PC-9 (cell line): ENCODE data around the gene SLC25A41. TPM values are rescaled to one million over a fixed set of nuclear protein-coding genes. Genes with fewer than 3 reads are reported as not detected.

ENCODE experiments used
- BruUV-seq: library from RNA; stranded (reverse); fragments of 400-500 nt; replicated peaks from 2 replicates; lab custom pipeline; 2021; lab: Mats Ljungman, UMichigan
- CTCF ChIA-PET: fragments of 300-600 bp; sonication (Branson Sonifier 250); formaldehyde crosslinking; loops from one replicate; lab custom pipeline; 2022; ENCODE audit warnings: antibody characterized with exemption; lab: Charles Lee
- POLR2A ChIA-PET: fragments of 300-600 bp; sonication (Branson Sonifier 250); formaldehyde crosslinking; loops from one replicate; lab custom pipeline; 2022; ENCODE audit warnings: antibody characterized with exemption; ENCODE audit not compliant: unreplicated experiment; lab: Charles Lee
- DNase-seq, 2 experiments: peaks; one replicate each; pipeline versions ENCODE4 v3.0.0 to v3.0.0-alpha.2; 2015 to 2022; ENCODE audit warnings: mixed read lengths in 1 of 2
- H2AFZ ChIP-seq: fragments of 200-600 bp; sonication (generic); 2 replicates; pipeline ENCODE4 v1.8.1; 2017; ENCODE audit warnings: antibody characterized with exemption
- H3F3A ChIP-seq: fragments of 200-600 bp; sonication (generic); 2 replicates; pipeline ENCODE4 v1.8.1; 2017; ENCODE audit warnings: antibody characterized with exemption, mild to moderate bottlenecking, low read depth; ENCODE audit not compliant: insufficient read depth
- H3K27ac ChIP-seq: fragments of 200-600 bp; sonication (generic); 2 replicates; pipeline ENCODE4 v1.6.1; 2016; ENCODE audit warnings: mixed run types
- H3K27me3 ChIP-seq: fragments of 200-600 bp; sonication (generic); 2 replicates; pipeline ENCODE4 v1.6.1; 2016; ENCODE audit warnings: low read depth, mixed run types; ENCODE audit not compliant: insufficient read depth
- H3K36me3 ChIP-seq: fragments of 200-600 bp; sonication (generic); 2 replicates; pipeline ENCODE4 v1.6.1; 2016; ENCODE audit warnings: low read depth, mixed run types
- H3K4me1 ChIP-seq: fragments of 200-600 bp; sonication (generic); replicated peaks from 2 replicates; pipeline ENCODE4 v1.6.1; 2016; ENCODE audit warnings: mixed run types; ENCODE audit not compliant: insufficient read depth
- H3K4me2 ChIP-seq: fragments of 200-600 bp; sonication (generic); 2 replicates; pipeline ENCODE4 v1.6.1; 2017; ENCODE audit warnings: mixed run types
- H3K4me3 ChIP-seq: fragments of 200-600 bp; sonication (generic); 2 replicates; pipeline ENCODE4 v1.6.1; 2016; ENCODE audit warnings: mixed run types
- H3K79me2 ChIP-seq: fragments of 200-600 bp; sonication (generic); 2 replicates; pipeline ENCODE4 v1.6.1; 2017; ENCODE audit warnings: low read depth, mixed run types
- H3K9me2 ChIP-seq: fragments of 200-600 bp; sonication (generic); 2 replicates; pipeline ENCODE4 v1.8.1; 2017; ENCODE audit warnings: mild to moderate bottlenecking; ENCODE audit not compliant: insufficient read depth
- H3K9me3 ChIP-seq: fragments of 200-600 bp; sonication (generic); 2 replicates; pipeline ENCODE4 v1.8.1; 2016; ENCODE audit warnings: low read depth; ENCODE audit not compliant: insufficient read depth
- H4K20me1 ChIP-seq: fragments of 200-600 bp; sonication (generic); 2 replicates; pipeline ENCODE4 v1.8.1; 2017; ENCODE audit not compliant: insufficient read depth
- EZH2 ChIP-seq: fragments of 200-600 bp; sonication (generic); IDR thresholded peaks from 2 replicates; pipeline ENCODE4 v1.8.0; 2017; ENCODE audit warnings: antibody characterized with exemption, low read depth
- intact Hi-C: fragments of 100-400 bp; cut with micrococcal nuclease; formaldehyde crosslinking; loops from one replicate; pipeline ENCODE4 v1.10.0; 2022; ENCODE audit not compliant: unreplicated experiment
- total RNA-seq: library from RNA; stranded (reverse); gene quantifications from 2 replicates; pipeline ENCODE4 v1.2.3, GENCODE V29; 2021
- TF ChIP-seq, protein P1 (sequence below): fragments of 200-600 bp; sonication (generic); conservative IDR thresholded peaks from 2 replicates; pipeline ENCODE4 v1.6.1; 2017; ENCODE audit warnings: mixed run types, antibody characterized with exemption, mild to moderate bottlenecking, moderate library complexity

Gene SLC25A41
- total RNA-seq, 1 experiment from 2014 or later: not detected

GRCh38 chr19:6481541-6482342 lies 48.2 kb upstream of the SLC25A41 start, which contains the start of gene DENND1C:
Gene DENND1C (minus strand): TSS chr19:6481787. CDS start chr19:6481695, 92 bp downstream.
- Histone ChIP-seq H3K4me2 (no peak within 1 kb of the TSS), H3K27ac (no peak within 1 kb of the TSS), H3K4me3 (no peak within 1 kb of the TSS), H3K4me1 (peaks cover 11% of the 10 kb centered on the region; the same call in 1 of the 2 replicates), H3K9me2 (no peaks in the 10 kb centered on the region), H3K9me3 (no peaks in the 10 kb centered on the region), H2AFZ (no peak within 1 kb of the TSS), H4K20me1 (no peaks in the 10 kb centered on the region), H3K27me3 (no peaks in the 10 kb centered on the region), H3F3A (peaks cover 5% of the 10 kb centered on the region; the same call in 1 of the 2 replicates), H3K79me2 (no peaks in the 10 kb centered on the region), H3K36me3 (no peaks in the 10 kb centered on the region)
- TF ChIP-seq EZH2: no peak
- TF ChIP-seq, protein P1, sequence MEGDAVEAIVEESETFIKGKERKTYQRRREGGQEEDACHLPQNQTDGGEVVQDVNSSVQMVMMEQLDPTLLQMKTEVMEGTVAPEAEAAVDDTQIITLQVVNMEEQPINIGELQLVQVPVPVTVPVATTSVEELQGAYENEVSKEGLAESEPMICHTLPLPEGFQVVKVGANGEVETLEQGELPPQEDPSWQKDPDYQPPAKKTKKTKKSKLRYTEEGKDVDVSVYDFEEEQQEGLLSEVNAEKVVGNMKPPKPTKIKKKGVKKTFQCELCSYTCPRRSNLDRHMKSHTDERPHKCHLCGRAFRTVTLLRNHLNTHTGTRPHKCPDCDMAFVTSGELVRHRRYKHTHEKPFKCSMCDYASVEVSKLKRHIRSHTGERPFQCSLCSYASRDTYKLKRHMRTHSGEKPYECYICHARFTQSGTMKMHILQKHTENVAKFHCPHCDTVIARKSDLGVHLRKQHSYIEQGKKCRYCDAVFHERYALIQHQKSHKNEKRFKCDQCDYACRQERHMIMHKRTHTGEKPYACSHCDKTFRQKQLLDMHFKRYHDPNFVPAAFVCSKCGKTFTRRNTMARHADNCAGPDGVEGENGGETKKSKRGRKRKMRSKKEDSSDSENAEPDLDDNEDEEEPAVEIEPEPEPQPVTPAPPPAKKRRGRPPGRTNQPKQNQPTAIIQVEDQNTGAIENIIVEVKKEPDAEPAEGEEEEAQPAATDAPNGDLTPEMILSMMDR: peak; percentile 57
- ChIA-PET CTCF (interaction anchor here (0.7 kb wide), 1 partner anchor 482 kb away, joined by 6 read pairs; no protein-coding TSS in a partner anchor), POLR2A (interaction anchor here (0.6 kb wide), 1 partner anchor 132 kb away, joined by 19 read pairs; no protein-coding TSS in a partner anchor)
- DNase-seq: no peak
- BruUV-seq: no TSS peak
- intact Hi-C loops: no loop called here

DNA sequence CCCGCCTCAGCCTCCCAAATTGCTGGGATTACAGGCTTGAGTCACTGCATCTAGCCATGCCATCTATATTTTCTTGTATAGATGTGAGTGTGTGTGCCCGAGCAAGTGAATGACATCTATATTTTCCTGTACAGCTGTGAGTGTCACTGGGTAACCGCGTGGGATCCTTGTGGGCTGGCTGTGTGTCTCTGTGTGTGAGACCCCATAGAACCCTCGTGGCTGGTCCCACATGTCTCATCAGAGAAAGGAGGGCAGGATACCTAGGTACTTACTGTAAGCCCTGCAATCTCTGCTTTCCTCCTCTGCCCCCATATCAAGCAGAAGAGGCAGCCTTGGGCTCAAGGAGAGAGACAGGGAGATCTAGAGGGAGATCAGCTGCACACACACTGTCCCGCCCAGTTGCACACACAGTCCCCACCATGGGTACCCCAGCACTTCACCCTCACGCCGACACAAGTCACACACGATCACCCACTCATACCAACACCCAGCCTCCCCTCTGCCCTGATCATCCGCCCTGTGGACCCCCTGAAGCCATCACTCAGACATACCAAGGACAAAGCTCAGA lies 47.4 kb upstream of the SLC25A41 start:
- POLR2A ChIA-PET: interaction anchor here (0.6 kb wide), 1 partner anchor 133 kb away, joined by 19 read pairs; no protein-coding TSS in a partner anchor
- H3K27ac ChIP-seq: no peak overlapping the region

More for the DNA sequence above, 47.4 kb upstream of the SLC25A41 start:
- peaks cover 5% of the 10 kb centered on the region; the same call in 1 of the 2 replicates for H3F3A ChIP-seq
- H3K79me2 ChIP-seq: no peaks in the 10 kb centered on the region
- intact Hi-C loops: no loop called here
- CTCF ChIA-PET: interaction anchor here (0.7 kb wide), 1 partner anchor 481 kb away, joined by 6 read pairs; no protein-coding TSS in a partner anchor
- DNase-seq: no peak
- no peak for TF ChIP-seq EZH2
- TF ChIP-seq, protein P1: no peak
- H3K9me3 ChIP-seq: no peaks in the 10 kb centered on the region
- H2AFZ ChIP-seq: no peak overlapping the region
- H3K4me3 ChIP-seq: no peak overlapping the region
- H3K4me2 ChIP-seq: no peak overlapping the region
- peaks cover 11% of the 10 kb centered on the region; the same call in 1 of the 2 replicates for H3K4me1 ChIP-seq
- no peaks in the 10 kb centered on the region for H3K9me2 ChIP-seq
- no peaks in the 10 kb centered on the region for H4K20me1 ChIP-seq
- no peaks in the 10 kb centered on the region for H3K36me3 ChIP-seq
- no peaks in the 10 kb centered on the region for H3K27me3 ChIP-seq
- no TSS peak for BruUV-seq
